Effector memory CD4-positive, alpha-beta T cell (primary cell): ENCODE measurements around the gene FRAT2.

Experiments
- DNase-seq, 3 donors: peaks; one replicate each; pipeline ENCODE4 v3.0.0-alpha.2; 2020
- H3K27ac ChIP-seq: 2 replicates; pipeline ENCODE4 v1.7.0; 2013; ENCODE audit warnings: mild to moderate bottlenecking, low read length, moderate library complexity; ENCODE audit not compliant: insufficient read depth, poor library complexity, severe bottlenecking
- H3K27me3 ChIP-seq: replicated peaks from 2 replicates; pipeline ENCODE4 v1.7.0; 2013; ENCODE audit warnings: mild to moderate bottlenecking, low read length; ENCODE audit not compliant: insufficient read depth, control insufficient read depth, poor library complexity, severe bottlenecking
- H3K36me3 ChIP-seq: 2 replicates; pipeline ENCODE4 v1.7.0; 2013; ENCODE audit warnings: mild to moderate bottlenecking, low read length, moderate library complexity; ENCODE audit not compliant: control insufficient read depth, insufficient read depth
- H3K4me1 ChIP-seq: 2 replicates; pipeline ENCODE4 v1.7.0; 2013; ENCODE audit warnings: low read length, mild to moderate bottlenecking; ENCODE audit not compliant: control insufficient read depth, insufficient read depth, poor library complexity, severe bottlenecking
- H3K4me3 ChIP-seq: 2 replicates; pipeline ENCODE4 v1.7.0; 2013; ENCODE audit warnings: low read length, low read depth, mild to moderate bottlenecking; ENCODE audit not compliant: insufficient read depth, poor library complexity, severe bottlenecking
- H3K9me3 ChIP-seq: 2 replicates; pipeline ENCODE4 v1.7.0; 2013; ENCODE audit warnings: mild to moderate bottlenecking, low read length, moderate library complexity; ENCODE audit not compliant: control insufficient read depth

The FRAT2 gene

GRCh38 chr10:97327348-97328294 lies 6.9 kb downstream of the FRAT2 start:
- Histone ChIP-seq H3K27me3 (no peaks in the 10 kb centered on the region), H3K9me3 (no peaks in the 10 kb centered on the region), H3K4me1 (peaks cover 16% of the 10 kb centered on the region), H3K27ac (no peak overlapping the region), H3K36me3 (no peaks in the 10 kb centered on the region), H3K4me3 (no peak overlapping the region)
- no peak for DNase-seq

GRCh38 chr10:97325754-97326153 lies 8.8 kb downstream of the FRAT2 start:
- Histone ChIP-seq H3K4me1 (peaks cover 8% of the 10 kb centered on the region), H3K36me3 (no peaks in the 10 kb centered on the region), H3K27me3 (no peaks in the 10 kb centered on the region), H3K27ac (no peak overlapping the region), H3K9me3 (no peaks in the 10 kb centered on the region), H3K4me3 (no peak overlapping the region)
- no peak for DNase-seq

GRCh38 chr10:97323501-97323900 lies 11.0 kb downstream of the FRAT2 start:
- peaks cover 12% of the 10 kb centered on the region for H3K4me1 ChIP-seq

GRCh38 chr10:97321804-97322190 lies 12.7 kb downstream of the FRAT2 start:
- H3K27ac ChIP-seq, result no peak overlapping the region
- no peaks in the 10 kb centered on the region for H3K9me3 ChIP-seq
- H3K4me1 ChIP-seq, result peaks cover 12% of the 10 kb centered on the region
- H3K36me3 ChIP-seq, result no peaks in the 10 kb centered on the region
- no peak overlapping the region for H3K4me3 ChIP-seq
- DNase-seq, result no peak
- H3K27me3 ChIP-seq, result no peaks in the 10 kb centered on the region

More at GRCh38 chr10:97323501-97323900, 11.0 kb downstream of the FRAT2 start:
- Histone ChIP-seq H3K27me3 (no peaks in the 10 kb centered on the region), H3K36me3 (no peaks in the 10 kb centered on the region), H3K4me3 (no peak overlapping the region), H3K9me3 (no peaks in the 10 kb centered on the region), H3K27ac (no peak overlapping the region)
- DNase-seq, result no peak

GRCh38 chr10:97321032-97321803 lies 13.3 kb downstream of the FRAT2 start:
- Histone ChIP-seq H3K4me3 (peak overlapping the region; percentile 73), H3K27ac (peak overlapping the region; percentile 100), H3K4me1 (peaks cover 12% of the 10 kb centered on the region), H3K36me3 (no peaks in the 10 kb centered on the region), H3K27me3 (no peaks in the 10 kb centered on the region), H3K9me3 (no peaks in the 10 kb centered on the region)
- DNase-seq, result no peak

GRCh38 chr10:97320480-97321031 lies 14.0 kb downstream of the FRAT2 start:
- H3K9me3 ChIP-seq, result no peaks in the 10 kb centered on the region

GRCh38 chr10:97319671-97320479 lies 14.7 kb downstream of the FRAT2 start:
- Histone ChIP-seq H3K9me3 (no peaks in the 10 kb centered on the region), H3K27me3 (no peaks in the 10 kb centered on the region), H3K4me3 (peak overlapping the region; percentile 92), H3K4me1 (peaks cover 12% of the 10 kb centered on the region), H3K27ac (peak overlapping the region; percentile 100), H3K36me3 (no peaks in the 10 kb centered on the region)
- DNase-seq, result peak; percentile 38 to 47 (median 38)

More at GRCh38 chr10:97320480-97321031, 14.0 kb downstream of the FRAT2 start:
- H3K4me1 ChIP-seq, result peaks cover 12% of the 10 kb centered on the region
- peak overlapping the region; percentile 100 for H3K27ac ChIP-seq
- no peaks in the 10 kb centered on the region for H3K27me3 ChIP-seq
- peak in 1 of 3 donors; percentile 10 for DNase-seq
- no peaks in the 10 kb centered on the region for H3K36me3 ChIP-seq
- peak overlapping the region; percentile 73 for H3K4me3 ChIP-seq

- Histone ChIP-seq H3K27me3 (no peaks in the 10 kb centered on the region), H3K36me3 (no peaks in the 10 kb centered on the region), H3K4me3 (peak within 1 kb of the TSS; percentile 92), H3K4me1 (peaks cover 12% of the 10 kb centered on the region), H3K27ac (peak within 1 kb of the TSS; percentile 100), H3K9me3 (no peaks in the 10 kb centered on the region)
- DNase-seq, result peak; percentile 80 to 87 (median 83)
These were observed 15.5 kb downstream of the FRAT2 start, which contains the start of gene FRAT1 for GRCh38 chr10:97318772-97319651. Gene FRAT1, plus strand, starts transcription at chr10:97319271. Its CDS starts 183 bp downstream, at chr10:97319454.
